DMS53 (cell line): ENCODE data around the gene PTCHD1.
A peak's percentile ranks its signal among the peaks of the same experiment; 100 is the strongest.

Experiments
- DNase-seq: peaks from one replicate; lab custom pipeline; 2025; lab: John Stamatoyannopoulos, UW

Gene PTCHD1

DNA sequence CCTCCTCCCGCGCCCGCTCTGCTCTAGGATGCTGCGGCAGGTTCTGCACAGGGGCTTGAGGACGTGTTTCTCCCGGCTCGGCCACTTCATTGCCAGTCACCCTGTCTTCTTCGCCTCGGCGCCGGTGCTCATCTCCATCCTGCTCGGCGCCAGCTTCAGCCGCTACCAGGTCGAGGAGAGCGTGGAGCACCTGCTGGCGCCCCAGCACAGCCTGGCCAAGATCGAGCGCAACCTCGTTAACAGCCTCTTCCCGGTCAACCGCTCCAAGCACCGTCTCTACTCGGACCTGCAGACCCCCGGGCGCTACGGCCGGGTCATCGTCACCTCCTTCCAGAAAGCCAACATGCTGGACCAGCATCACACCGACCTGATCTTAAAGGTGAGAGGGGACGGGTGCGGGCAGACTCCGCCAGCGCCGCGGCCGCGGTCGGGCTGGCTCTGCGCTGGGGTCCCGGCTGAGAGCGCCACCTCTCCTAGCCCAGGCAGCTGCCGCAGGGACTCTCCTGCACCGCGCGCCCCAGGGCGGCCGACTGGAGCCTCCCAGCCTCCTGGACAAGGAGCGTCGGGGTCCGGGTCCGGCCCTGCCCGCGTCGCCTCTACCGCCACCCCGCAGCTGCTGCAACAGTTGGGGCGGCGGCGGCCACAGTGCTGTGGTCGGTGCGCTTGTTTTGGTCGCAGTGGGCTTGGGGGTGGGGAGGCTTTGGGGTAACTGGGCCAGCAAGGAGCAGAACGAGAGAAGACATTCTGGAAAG lies at the start of gene PTCHD1:
Gene PTCHD1, plus strand, starts transcription at position 2 of the 752 bp plus-strand sequence. Its CDS starts 27 bp downstream, at position 29.
- peak; percentile 53 for DNase-seq

GRCh38 chrX:23286731-23287130 lies 47.9 kb upstream of the PTCHD1 start:
- DNase-seq = no peak

GRCh38 chrX:23287191-23287725 lies 47.4 kb upstream of the PTCHD1 start:
- DNase-seq = no peak

DNA sequence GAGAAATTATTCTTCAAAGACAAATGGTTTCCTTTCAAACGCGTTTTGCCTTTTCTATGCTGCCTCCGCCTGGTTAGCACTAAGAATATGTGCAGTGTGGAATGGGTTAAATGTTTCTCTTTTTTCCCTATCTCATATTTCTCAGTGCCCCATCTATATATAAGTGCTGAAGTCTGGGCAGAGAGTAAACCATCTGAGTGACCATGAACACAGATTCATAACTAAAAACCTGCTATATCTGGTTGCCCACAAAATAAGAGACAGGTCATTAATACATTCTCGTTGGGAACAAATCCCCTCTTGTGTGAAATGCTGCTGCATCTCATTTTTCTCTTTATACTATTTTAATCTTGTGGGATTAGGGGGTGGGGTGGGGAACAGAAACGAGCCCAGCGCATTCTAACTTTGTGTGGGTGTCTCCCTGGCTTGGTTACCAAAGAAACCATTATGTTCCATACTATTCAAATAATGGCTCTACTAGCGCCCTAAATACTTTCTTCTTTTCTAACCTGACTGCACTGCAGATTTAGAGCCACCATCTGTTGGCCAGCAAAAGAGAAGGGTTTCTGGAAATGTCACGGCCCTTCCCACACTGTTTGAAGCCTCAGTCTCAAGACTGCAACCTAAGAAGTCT lies 42.2 kb upstream of the PTCHD1 start:
- no peak for DNase-seq

GRCh38 chrX:23292988-23293651 lies 41.5 kb upstream of the PTCHD1 start:
- DNase-seq = no peak

- no peak for DNase-seq
These were observed 29.8 kb upstream of the PTCHD1 start for GRCh38 chrX:23304881-23305280.

DNA sequence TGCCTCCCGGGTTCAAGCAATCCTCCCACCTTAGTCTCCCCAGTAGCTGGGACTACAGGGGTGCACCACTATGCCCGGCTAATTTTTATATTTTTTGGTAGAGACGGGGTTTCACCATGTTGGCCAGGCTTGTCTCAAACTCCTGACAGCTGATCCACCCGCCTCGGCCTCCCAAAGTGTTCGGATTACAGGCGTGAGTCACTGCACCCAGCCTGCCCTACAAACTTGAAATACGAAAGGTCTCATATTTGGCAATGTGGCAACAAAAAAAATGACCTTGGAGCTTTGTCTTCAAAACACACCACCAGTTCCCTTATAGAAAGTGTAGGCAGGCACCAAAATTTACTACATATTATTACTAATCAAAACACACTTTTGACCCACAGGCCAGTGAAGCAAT lies 22.9 kb upstream of the PTCHD1 start:
- no peak for DNase-seq

- DNase-seq = no peak
These were observed 22.5 kb upstream of the PTCHD1 start for GRCh38 chrX:23312136-23312535.

GRCh38 chrX:23317799-23318724 lies 16.6 kb upstream of the PTCHD1 start:
- peak; percentile 53 for DNase-seq

- no peak for DNase-seq
These were observed 7.5 kb upstream of the PTCHD1 start for GRCh38 chrX:23327104-23327503.

- peak; percentile 22 for DNase-seq
These were observed 2.9 kb upstream of the PTCHD1 start for GRCh38 chrX:23331701-23332100.

GRCh38 chrX:23332101-23332887 lies 2.4 kb upstream of the PTCHD1 start:
- DNase-seq = peak; percentile 7

- peak; percentile 48 for DNase-seq
These were observed 1.5 kb upstream of the PTCHD1 start for GRCh38 chrX:23332888-23333821.

GRCh38 chrX:23333842-23334520 lies 668 bp upstream of the PTCHD1 start:
- peak; percentile 59 for DNase-seq

DNA sequence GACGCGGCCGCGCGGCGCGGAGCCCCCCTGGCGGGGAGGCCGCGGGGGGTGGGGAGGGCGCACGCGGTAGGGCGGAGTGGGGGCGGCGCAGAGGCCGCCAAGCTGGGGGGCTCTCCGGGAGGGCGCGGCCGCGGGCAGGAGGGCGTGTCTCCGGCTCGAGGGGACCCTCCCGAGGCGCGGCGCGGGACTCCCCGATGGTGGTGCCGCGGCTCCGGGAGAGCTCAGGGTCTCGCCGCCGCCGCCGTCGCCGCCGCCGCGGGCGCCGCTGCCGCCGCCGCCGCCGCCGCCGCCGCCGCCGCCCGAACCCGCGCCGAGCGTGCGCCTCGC lies 165 bp upstream of the PTCHD1 start:
- no peak for DNase-seq

DNA sequence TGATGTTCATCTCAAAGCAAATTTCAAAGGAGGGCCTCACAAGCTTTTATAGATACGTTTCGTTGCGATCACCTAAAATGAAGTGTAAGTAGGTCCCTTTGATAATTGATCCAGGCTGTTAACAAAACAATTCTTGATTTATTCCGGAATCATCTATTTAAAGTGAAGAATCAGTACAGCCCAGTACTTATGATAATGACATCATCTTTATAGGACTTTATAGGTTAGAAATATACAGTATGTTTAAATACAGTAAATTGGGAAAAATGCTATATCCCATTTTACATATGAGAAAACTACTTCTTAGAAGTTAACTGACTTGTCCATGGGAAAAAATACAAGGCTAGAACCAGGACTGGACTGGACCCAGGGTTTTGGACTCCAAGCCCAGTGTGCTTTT lies 3.7 kb downstream of the PTCHD1 start:
- DNase-seq = no peak

DNA sequence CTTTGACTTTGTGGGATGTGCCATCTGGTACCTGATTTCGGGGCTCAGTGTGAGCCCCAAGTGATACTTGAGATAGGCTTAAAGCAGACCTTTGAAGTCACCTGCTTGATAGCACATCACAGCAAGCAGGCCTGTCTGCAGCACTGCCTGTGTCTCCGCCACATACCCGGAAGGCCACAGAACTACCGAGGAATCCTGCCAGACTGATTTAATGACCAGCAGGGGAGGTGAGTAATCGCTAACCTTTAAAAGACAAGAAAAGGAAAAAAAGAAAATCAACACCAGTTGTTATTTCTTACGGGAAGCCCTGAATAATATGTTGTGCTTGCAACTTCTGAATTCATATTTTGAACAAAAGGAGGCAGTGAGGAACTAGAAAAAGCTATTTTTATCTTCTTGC lies 6.8 kb downstream of the PTCHD1 start:
- no peak for DNase-seq

DNA sequence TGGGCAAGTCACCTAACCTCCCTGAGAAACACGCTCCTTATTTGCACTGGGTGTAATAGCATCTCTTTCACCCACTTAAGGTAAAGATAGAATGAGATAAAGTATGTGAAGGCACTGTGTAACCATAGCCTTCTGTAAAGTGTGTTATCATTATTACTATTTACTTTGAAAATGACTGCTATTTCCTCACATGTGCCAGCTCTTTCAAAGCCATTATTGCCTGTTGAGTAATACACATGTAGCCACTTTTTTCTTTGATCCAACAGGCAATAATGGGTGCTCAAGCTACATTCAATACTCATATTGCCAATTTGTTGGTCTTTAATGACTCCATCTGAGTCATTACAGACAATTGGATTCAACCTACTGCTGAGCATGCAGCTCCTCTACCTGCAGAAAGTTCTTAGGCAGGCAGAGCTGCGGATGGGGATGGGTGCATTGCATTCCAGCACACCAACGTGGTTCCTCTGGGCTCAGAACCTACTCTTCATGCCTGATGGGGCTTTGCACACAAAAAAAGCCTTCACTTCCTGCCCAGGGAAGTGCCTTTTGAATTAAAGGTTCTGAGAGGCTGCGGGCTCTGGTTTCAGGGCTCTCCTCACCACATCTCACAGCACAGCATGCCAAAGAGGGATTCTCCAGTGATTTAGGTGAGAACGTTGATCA lies 9.7 kb downstream of the PTCHD1 start:
- DNase-seq = peak; percentile 4

DNA sequence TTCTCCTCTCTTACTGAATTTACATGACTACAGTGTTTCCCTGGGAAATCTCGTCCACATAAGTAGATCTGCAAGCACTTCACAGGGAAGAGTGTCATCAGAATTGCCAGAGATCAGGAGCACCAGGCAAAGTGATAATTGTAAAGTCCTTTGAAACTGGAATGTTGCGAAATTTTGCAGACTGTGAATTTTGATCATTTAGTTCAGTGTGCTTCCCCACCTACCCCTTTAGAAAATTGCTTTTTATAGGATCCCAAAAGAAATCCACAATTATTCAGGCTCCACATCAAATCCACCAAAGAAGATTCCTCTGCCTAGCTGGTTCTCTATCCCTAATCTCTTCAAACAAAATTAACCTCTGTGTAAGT lies 10.2 kb downstream of the PTCHD1 start:
- DNase-seq = no peak
